ENCODE results near the gene FLT3.

Gene FLT3

DNA sequence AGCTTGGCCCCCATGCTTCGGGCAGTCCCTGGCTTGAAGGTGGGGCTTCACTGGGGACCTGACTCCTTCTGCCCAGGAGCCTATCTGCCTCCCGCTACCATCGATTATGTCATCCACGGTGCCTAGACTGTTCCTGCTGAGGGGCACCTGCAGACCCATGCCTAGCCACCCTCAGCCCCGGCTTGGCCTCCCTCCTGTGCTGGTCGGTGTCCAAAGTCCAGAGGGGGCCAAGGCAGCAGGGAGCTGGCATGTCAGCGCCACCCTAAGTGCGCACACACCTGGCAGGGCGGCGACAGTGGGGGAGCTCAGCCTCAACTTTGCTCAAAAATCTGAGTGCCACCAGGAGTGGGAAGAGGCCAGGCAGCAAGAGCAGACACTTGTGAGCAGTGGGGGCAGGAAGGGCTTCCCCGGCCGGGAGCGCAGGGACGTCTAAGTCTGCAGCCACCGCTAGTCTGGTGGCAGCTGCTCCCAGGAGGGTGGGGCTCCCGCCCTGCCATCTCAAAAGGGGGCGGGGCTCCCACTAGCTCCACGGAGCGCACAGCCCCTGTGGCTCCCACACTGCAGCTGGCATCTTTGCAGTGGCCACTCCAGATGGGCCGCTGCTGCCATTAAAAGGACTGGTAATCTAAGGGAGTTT is 98.4 kb downstream of the FLT3 start:
- no peak for DNase-seq (ENCODE audit: low read depth in 2 of 2)

DNA sequence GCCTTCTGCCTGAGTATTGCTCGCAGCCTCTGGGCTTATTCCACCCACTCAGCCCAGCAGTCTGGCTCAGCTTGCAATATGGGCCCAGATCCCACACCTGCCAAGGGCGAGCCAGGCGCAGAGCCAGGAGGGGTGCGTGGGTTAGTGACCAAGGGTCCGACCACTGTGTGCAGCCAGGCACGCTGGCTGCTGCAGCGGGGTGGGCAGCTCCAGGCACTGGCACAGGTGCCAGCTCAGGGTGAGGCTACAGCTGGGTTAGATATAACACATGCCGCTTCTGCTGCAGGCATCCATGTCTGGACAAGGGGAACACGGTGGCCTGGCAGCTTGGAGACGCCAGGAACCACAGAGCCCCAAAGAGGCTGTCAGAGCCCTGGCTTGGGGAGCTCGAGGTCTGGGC is 99.3 kb downstream of the FLT3 start:
- no peak for DNase-seq (ENCODE audit: low read depth in 2 of 2)

DNA sequence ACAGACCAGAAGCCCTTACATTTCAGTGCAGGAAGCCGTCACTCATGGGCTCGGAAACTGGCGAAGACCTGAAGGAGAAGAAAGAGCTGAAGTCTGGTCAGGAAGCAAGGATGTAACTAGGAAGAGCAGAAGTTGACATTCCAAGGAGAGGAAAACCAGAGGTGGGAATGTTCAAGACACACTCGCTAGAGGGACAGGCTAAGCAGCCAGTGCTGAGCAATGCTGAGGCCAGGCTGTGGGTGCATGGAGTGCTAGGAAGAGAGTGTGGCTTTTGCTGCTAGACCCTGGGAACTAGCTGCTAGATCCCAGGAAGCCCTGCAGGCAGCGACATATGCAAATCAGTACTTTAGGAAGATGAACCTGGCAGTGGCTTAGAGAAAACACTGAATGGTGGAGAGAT is 99.8 kb downstream of the FLT3 start:
- no peak for DNase-seq (ENCODE audit: low read depth in 2 of 2)

DNA sequence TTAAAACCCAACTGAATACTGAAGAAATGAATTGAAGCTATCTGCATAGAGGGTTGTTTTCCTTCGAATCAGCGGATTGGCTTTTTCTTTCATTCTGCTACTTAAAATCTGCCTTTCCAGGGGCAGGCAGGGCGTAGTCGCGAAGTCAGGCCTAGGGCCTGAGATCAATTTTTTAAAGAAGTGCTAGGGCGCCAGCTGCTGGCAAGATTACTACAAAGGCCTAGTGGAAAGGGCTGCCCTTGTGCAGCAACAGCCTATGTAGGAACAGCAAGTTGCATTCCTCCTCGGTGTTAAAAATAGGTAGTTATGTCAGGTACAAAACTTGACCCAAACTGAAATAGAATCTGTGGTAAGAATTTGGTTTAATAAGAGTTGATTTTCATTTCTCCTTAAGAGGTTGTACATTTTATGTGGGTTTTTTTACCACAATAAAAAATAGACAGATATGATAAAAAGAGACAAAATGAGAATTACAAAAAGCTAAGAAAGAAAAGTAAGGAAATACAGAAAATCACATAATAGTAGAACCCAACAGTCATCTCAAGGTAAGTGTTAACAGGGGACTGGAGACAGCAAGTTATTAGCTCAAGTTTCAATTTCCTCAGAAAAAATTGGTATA is 102.4 kb downstream of the FLT3 start:
- DNase-seq (ENCODE audit: low read depth in 2 of 2): no peak

DNA sequence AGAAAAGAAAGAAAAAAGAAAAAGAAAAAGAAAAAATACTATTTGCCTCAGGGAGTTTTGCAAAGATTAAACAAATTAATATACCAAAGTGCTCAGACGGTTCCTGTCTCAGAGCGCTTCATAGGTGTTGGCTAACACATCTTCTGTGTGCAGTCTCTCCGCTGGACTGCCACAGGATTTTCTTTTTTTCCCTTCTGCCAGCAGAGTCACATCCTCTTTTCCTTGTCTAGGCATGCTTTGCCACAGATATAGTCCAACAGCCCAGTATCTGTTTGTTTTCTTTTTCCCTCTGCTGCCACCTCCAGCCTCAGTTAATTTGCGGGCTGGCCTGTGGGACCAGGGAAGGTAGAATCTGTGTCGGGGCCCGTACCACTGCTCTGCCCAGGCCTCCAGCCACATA is 108.5 kb downstream of the FLT3 start:
- DNase-seq (ENCODE audit: low read depth in 2 of 2): no peak

DNA sequence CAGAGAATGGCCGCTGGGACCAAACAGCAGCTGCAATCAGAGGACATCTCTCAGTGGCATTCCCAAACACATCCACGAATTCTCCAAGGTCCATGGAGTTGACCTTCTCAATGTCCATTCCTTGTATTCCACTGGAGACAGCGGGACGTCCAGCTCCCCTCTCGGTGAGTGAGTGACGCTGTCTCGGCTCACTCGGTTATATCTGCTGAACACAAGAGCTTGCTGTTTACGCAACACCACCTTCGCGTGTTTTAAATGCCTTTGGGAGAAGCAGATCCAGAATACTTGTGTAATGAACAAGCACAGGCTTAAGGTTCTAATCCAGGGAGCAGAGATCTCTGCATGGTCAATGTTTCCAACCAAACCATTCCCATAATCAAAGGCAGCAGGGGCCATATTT is 111.9 kb downstream of the FLT3 start, which contains the start of gene URAD:
Gene URAD (minus strand): TSS at position 174 of the 400 bp plus-strand sequence. CDS start 56 bp downstream, at position 118.
- DNase-seq (ENCODE audit: low read depth in 2 of 2): no peak

DNA sequence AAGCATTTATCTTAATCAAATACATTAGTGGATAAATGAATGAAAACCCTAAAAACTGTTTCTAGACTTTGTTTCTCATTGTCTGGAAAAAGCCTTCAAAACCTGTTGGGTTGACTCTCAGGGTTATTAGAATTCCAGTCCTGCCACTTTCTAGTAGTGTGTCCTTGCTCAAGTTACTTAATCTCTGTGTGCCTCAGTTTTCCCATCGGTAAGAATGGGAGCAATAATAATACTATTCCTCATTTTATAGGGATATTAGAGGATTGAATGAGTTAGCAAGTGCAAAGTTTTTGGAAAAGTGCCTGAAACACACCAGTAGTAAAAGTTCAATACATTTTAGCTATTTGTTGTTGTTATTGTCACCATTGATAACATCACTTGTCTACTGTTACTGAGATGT is 114.8 kb downstream of the FLT3 start:
- no peak for DNase-seq (ENCODE audit: low read depth in 2 of 2)

DNA sequence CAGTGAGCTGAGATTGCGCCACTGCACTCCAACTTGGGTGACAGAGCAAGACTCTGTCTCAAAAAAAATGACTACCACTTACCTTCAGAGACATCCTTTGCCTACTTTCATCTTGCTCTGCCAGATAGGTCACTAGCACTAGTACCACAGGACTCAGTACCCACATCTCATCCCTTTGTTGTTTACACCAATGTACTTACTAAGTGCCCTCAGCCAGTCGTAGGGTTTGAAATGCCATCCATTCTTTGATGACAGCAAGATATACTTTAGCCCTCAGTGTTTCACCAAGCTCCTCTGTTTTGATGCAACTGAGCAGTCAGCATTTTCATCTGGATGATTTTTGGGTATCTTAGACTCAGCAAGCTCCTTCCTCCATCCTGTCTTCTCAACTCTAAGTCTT is 118.0 kb downstream of the FLT3 start:
- DNase-seq (ENCODE audit: low read depth in 2 of 2): no peak

DNA sequence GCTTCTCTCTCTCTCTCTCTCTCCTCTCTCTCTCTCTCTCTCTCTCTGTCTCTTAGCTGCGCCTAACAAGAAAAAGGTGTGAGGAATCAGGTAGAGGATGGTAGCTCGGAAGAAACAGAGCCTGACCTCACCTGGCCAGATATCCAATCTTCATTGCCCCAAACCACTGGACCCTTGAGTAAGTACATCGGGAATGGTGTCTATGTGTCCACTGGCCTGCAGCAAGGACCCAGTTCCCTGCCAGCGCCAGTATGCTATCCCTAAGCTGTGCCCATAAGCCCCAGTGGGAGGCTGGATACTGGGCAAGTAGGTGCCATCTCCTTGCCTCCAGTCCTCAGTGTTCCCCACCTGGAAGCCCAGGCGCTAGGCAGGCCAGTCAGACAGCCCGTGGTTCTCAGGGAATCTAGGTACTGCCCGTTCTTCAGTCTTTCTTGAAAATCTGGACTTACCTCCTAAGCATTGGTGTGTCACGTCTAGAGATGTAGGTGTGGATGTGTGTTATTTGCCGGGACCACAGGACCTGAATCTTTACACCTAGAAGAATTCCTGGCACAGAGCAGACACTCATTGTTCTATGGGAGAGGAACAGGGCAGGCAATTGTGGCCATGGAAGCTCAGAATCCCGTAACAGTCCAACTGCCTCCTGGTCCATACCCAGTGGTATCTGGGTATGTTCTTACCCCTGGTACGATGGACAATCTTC is 119.2 kb downstream of the FLT3 start:
- no peak for DNase-seq (ENCODE audit: low read depth in 2 of 2)

DNA sequence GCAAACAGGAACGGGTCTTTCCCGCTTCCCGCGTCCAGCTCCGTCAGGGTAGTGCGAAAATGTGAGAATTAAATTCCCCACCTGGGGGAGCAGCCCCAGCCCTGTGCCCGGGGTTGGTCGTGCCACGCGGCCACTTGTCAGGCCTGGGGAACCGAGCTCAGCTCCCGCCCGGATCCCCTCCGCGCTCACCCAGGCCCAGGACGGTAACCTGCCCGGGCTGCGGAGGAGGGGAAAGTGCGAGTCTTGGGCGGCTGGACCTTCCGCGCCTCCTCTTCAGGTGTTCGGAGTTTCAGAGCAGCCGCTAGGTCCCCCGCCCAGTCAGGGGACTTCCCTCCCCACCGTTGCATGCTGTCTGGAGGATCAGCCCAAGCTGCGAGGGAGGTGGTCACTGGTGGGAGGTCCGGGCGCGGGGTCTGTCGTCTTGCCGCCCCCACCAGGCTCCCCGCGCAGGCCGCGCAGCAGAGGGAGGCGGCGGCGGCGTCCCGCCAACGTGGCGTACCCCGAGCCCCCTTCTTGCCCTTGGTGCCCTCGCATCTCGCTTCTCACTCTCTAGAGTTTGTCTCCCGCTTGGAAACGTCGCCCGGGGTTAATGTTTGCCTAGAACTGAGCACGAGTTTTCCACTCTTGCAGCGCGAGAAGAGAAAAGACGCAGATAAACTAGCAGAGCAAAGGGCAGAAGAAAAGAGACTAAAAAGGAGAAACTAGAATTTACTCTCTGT is 119.9 kb downstream of the FLT3 start:
- no peak for DNase-seq (ENCODE audit: low read depth in 2 of 2)

DNA sequence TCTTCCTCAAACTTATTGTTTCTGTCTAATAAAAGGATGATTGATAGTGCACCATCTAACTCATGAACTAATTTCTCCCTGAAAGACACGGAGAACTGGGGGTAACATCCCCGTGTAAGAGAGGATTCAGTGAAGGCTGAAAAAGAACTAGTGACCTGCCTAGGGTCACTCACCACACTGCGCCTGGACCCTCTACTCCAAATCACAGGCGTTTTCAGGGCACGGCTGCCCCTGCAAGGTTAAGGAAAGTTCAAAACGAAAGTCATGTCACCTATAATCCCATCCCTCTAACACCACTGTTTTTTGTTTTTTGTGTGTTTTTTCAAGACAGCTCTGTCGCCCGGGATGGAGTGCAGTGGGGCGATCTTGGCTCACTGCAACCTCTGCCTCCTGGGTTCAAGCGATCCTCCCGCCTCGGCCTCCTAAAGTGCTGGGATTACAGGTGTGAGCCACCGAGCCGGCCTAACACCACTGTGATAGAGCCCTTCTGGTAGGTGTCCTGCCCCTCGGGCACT is 120.6 kb downstream of the FLT3 start:
- DNase-seq (ENCODE audit: low read depth in 2 of 2): no peak

DNA sequence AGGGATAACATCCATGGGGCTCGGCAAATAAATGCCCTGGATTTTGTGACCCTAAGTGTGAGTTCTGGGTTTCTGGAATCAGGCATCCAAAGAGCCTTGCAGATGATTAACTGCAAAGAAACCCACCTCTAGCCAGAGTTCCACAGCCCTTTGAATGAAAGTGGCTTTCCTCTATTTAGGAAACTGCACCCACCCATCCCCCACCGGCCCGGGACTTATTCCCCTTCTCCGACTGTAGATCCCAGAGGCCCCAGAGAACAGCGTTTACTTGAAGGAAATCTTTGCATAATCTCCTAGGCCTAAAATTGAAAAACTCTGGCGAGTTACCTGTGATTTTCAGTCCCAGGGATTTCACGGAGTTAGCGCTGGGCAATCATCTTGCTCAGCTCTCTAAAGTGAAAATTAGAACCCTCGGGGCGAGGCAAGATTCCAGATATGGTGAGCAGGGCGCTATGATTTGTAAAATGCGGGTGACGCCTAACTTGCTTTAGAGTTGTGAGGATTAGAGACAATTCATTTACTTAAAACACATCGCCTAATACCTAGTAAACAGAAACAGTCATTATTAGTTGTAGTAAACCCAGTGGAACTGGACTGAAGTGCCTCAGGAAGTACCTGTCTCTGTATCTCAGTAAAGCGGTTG is 121.3 kb downstream of the FLT3 start:
- no peak for DNase-seq (ENCODE audit: low read depth in 2 of 2)

DNA sequence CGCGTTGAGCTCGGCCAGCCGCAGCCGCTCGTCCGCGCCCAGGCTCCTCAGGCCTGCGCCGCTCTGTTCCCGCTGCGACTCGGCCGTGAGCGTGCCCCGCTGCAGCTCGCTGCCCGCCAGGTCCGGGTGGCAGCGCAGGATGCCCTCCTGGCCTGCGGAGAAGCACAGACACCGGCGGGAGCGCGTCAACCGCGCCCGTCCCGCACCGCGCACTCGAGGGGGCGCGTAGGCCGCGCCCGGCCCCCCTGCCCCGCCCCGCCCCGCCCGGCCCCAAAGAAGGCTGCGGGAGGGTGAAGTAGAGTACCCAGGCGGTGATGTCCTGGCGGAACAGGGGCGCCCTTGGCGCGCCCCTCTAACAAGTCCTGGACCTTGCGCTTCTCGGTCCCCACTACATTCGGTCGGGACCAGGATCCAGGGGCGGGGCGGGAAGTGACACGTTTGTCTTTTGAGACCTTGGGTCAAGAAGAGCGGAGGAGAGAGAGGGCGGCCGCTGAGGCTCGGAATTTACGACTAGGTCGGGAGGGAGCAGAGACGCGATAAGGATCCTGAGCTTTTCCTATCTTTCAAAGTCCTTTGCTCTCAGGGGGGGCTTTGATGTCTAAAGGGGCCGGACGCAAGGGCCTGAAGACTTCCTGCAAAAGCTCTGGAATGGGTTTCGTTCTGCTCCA is 121.9 kb downstream of the FLT3 start:
- DNase-seq (ENCODE audit: low read depth in 2 of 2): no peak

DNA sequence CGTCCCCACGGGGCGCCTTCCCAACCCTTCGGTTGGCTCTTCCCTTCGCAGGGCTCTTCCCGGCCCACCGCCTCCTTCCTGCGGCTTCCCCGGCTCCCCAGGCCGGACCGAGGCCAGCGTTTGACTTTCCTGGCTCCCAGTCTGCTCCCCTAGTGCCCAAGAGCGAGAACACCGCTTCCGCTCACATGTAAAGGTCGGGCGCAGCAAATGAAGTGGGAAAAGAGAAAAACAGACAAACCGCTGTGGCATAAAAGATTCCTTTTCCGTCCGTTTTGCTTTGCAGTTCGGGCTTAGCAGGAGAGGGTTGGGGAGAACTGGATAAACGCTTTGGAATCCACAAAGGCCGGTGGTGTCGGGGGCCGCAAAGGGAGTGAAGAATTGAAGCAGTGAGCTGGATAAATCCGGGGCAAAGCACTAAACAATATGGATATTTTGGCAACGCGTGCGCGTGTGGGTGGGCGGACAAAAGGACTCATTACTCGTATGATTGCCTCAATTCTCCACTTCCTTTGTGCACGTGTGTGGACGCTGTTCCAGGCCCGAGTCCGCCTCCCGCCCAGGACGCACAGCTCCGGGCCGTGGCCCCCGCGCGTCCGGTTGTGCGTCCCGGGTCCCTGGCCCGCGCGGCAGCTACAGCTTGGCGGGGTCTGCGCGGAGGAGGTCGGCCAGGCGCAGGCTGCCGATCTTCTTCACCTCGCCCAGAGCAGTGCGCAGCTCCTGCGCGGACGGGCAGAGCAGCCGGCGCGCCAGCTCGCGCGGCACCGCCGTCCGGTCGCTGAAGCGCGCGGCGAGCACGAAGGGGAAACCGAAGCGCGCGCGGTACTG is 122.7 kb downstream of the FLT3 start:
- no peak for DNase-seq (ENCODE audit: low read depth in 2 of 2)

DNA sequence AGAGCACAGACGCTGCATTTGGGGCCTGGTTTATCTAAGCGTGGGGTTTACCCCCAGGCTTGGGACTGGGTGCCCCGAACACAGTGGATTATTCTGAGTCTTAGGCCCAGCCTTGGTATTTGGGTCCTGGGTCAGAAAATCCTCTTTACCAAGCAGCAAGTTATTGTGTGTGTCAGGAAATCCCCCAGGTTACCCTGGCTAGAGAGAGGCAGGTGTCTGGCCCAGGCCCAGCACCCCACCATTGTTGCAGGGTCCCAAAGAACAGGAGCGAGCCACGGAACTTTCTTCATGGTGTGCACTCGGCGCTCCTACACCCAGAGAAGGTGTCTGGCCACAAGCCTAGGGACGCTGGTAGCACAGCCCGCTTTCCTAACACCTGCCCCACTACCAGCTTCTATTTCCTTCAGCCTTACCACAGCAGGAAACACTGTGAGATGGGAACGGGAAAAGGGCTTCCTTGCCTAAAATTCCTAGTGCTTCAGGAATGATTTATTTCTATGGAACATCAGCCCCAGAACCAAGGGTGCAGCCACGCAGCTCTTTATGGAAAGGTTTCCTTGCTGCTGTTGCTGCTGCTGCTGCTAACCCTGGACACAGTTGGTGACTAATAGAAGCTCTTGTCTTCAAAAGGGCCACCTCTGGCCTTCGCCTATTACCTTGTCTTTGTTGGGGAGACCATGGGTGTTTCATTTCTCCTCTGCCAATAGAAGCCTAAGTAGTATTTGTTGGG is 123.8 kb downstream of the FLT3 start:
- no peak for DNase-seq (ENCODE audit: low read depth in 2 of 2)

DNA sequence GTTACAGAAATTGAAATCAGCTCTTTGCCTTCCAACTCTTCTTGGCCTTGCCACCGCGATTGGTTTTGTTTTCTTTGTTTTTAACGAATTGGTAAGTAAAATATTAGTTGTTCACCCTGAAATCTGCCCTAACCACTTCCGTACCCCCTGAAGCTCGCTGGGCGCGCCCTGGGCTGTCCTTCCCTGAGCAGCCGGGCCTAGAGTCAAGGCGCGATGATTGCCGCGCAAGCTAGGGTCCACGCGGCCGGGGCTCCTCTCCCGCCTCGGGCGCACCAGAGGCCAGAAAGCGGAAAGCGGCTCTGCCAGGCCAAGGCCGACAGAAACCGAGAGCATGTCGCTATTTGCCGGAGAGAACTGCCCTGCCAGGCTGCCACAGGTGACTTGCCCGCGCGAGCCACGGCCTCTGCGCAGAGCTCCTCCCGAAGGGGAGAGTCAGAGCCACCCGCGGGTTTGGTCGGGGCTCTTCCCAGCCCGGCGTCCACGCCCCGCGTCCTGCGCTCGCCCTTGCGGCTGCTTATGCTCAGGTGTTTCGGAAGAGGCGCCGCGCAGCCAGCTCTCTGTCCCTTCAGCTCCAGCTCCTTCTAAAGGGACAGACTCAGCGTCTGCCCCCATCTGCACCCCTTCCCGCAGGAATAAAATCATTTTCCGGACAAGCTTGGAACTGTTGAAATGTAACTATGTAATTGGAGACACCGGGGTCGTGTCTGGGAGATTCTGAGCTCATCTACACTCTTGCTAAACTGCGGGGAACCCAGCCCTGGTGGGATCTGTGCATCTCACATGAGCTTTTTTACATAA is 124.6 kb downstream of the FLT3 start:
- DNase-seq (ENCODE audit: low read depth in 2 of 2): no peak

DNA sequence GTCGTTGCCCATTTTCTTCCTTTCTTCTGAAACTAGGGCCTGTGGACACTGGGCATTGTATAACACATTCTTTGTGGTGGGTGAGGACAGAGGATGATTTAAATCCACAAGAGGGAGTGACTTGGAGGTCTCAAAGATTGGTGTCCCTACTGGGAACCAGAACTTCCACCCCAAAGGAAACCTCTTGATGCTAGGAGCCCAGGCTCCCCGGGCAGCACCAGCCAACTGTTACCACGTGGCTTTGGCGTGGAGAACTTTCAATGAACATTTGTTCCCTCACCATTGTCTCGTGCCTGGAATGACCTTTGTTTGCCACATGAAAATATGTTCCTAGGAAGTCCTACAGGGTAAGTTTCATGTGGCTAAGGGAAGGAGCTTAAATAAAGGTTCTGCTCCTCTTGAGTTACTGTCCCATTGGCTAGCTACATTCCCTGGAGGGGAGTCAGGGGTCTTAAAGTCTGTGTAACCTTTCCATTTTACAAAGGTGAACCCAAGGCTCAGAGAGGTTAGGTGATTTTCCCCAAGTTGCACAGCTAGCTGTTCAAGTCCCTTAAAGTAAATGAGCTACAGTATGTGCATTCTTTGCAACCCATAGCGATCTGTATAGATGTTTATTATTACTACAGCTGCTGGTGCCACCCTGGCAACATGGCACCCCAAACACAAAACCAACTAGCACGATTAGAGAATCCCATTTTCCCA is 126.3 kb downstream of the FLT3 start:
- DNase-seq (ENCODE audit: low read depth in 2 of 2): no peak

DNA sequence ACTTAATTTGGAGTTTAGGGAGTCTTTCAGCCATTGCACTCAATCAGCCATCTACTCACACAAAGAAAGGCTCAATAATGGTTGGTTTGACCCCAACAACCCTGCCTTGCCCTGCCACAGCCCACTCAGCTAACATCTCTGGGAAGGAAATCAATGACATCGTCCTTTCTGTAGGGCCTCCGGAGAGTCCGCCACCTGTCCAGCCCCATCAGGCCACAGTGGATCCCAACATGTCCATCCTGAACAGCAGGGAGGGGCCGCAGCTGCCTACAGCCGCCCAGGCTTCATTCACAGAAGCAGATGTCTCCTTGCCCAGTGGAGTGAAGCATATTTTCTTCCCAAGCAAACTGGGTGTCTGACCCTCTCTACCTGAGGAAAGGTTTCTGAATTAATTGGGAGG is 127.1 kb downstream of the FLT3 start:
- no peak for DNase-seq (ENCODE audit: low read depth in 2 of 2)
